CD4-positive, alpha-beta T cell treated with Interleukin-1 beta for 1 hour (primary cell): Measurements from ENCODE around the gene BAIAP2.
A peak's percentile ranks its signal among the peaks of the same experiment; 100 is the strongest.
"Not testable (repeated sequence)": the region's sequence is repeated elsewhere in the genome, so short reads cannot be mapped to it uniquely, and the experiment has no call there.

Source experiments
- DNase-seq, 2 donors: peaks; one replicate each; pipeline ENCODE4 v3.0.0-alpha.2; 2020 to 2022

BAIAP2 gene

DNA sequence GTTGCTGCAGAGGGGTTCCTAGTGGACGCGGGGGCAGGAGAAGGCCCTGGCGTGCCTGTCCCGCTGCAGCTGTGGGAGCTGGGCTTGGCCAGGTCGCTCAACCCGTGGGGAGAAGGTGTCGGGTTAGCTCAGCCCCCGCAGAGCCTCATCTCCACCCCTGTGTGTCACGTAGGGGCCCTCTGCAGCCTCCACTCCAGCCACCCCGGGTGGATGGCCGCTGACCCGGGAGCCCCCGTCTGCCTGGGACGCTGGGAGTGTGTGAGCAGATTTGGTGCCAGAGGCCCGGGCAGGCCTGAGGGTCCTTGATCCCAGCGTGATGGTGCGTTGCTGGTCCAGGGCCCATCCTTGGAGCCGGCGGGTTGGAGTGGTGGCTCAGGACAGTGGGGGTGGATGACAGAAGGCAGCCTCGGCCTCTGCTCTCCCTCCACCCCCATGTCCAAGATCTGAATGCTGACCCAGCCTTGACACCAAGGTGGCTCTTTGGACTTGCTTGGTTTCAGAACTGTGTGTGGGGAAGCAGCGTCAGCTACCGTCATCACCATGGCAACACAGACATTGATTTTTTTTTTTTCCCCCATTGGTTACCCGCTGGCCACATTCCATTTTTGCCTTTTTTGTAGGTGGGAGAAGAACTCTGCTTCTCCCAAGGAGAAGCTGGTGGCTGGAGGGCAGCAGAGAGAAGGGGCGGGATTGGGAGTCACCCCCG is 35.7 kb downstream of the BAIAP2 start:
- no peak for DNase-seq

GRCh38 chr17:81071761-81072741 is 37.1 kb downstream of the BAIAP2 start:
- DNase-seq = no peak

- DNase-seq = no peak
Measured at GRCh38 chr17:81073967-81074839, 39.3 kb downstream of the BAIAP2 start.

GRCh38 chr17:81074875-81075274 is 39.9 kb downstream of the BAIAP2 start:
- no peak for DNase-seq

DNA sequence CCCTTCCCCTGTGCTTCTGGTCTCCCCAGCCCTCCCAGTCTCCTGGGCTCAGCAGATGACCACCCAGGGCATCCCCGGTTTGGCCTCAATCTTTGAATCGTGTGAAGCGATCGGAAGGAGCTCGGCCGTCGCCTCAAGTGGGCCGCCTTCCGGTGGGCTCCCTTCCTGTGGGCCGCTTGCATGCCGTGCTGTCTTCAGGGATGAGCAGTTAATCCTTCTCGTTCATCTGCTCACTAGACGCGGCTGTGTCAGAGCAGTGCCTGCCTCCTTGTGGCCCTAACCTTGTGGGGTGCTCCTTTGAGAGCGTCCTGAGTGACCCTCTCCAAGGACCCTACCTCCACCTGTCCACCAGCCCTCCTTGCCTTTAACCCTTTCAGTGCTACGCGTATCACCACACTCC is 40.4 kb downstream of the BAIAP2 start:
- no peak for DNase-seq

DNA sequence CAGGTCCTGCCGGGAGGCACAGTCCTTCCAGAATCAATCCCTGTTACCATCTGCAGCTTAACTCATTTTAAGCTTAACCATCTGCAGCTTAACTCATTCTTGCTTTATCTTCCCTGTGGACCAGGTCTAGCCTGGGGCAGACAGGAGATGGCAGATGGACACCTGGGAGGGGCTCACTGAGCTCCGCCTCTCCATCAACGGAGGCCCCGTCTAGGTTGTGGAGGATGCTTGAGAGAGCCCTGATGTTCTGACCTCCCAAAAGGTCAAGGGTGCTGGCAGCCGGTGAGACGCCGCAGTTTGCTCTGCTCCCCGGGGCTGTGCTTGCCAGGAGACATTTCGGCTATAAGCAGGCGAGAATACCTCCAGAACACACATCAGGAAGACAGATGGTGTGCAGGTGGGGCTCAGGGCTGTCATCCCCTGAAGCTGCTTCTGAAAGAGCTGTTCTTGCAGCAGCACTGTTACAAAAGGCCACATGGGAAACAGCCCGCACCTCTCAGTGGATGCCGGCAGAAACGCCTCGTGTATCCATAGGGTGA is 41.3 kb downstream of the BAIAP2 start:
- no peak for DNase-seq

- DNase-seq = not testable (repeated sequence)
Measured at GRCh38 chr17:81078026-81078913, 43.3 kb downstream of the BAIAP2 start.

DNA sequence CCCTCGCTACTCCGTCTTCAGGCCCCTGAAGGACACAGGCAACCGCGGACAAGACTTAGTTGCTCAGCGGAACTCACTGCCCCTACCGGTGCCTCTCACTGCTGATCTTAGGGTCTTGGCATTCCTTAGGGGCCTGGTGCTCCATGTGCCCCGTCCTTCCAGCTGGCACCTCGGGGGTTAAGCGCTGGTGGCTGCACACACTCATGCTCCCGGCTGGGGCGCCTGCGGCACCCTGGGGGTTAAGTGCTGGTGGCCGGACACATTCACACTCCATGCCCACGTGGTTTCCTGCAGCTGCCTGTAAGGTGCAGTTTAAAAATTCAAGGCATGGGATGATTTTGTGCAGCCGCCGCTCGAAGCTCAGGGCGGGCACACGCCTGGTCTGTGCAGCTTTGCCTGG is 45.1 kb downstream of the BAIAP2 start:
- DNase-seq = no peak

DNA sequence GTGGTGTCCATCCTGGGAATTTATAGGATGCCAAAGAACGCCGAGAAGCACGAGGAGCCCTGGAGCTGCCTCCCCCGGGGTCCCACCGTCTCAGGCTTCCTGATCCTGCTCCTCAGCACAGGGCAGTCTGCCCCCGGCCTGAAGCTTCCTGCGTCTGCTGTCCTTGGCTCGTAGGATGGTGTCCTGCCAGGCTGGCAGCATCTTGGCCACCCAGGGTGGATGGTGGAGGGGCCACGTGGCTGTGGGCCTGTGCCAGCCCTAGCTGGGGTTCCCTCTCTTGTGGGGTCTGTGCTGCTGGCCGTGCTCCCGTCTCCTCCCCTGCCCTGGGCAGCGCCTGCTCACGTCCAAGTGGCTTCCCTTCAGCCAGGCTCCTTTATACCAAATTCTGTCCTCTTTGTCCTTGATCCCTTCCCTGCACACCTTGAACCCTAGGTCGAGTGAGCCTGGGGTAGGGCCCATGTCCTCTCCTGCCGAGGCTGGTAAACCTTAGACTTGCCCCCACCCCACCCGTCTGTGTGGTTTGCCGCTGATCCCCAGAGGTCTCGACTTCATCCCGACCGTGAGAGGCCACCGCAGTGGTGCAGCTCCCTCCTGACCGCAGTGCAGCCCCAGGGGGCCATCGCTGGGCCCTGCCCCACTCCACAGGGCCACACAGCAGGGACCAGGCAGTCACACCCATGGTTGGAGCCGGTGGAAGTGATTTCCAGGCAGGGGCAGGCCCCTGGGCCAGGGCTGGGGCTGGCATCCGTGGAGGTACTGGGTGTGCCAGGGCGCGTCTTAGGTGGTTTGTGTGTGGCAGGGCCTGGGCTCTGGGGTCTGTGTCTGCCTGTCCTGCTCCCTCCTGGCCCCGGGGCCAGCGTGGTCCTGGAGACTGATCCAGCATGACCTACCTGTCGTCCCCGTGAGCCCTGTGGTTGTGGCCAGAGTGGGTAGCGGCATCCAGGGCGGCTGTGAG is 46.5 kb downstream of the BAIAP2 start:
- DNase-seq = no peak

DNA sequence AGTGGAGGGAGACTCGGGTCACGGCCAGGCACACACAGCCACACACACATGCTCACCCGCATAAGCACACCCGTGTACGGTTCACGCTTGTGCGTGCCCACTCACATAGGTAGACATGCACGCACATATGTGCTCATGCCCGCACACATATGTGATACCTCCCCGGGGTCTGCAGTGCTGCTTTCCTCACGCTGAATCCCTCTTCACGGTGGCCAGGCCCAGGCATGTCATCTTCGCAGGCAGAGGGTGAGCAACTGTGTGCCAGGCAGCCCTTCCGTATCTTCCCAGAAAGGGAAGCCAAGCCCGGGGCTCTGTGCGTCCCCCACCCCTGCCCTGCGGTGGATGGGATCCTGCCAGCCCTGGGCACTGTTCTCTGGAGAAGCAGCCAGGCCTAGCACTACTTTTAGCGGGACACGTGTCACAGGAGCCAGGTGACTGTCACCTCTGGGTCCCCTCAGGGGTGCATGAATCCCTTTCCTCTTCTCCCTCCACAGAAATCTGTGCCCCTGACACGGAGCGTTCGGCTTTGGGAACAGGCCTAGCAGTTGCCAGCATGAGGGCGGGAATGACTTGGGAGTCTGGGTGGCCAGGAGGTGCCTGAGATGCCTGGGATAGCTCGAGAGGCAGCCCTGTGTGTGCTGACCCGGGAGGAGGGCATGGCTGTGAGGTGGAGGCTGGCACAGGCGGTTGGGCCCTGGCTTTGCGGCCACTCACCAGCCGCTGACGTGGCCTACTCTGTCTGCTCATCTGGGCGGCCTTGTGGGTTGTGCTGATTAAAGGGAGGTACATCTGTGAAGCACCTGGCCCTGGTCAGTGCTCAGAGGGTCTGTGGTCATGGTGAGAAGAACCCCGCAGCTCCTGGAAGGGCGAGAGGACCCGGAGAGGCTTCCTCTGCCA is 47.5 kb downstream of the BAIAP2 start:
- no peak for DNase-seq

GRCh38 chr17:81083125-81083765 is 48.3 kb downstream of the BAIAP2 start:
- no peak for DNase-seq

DNA sequence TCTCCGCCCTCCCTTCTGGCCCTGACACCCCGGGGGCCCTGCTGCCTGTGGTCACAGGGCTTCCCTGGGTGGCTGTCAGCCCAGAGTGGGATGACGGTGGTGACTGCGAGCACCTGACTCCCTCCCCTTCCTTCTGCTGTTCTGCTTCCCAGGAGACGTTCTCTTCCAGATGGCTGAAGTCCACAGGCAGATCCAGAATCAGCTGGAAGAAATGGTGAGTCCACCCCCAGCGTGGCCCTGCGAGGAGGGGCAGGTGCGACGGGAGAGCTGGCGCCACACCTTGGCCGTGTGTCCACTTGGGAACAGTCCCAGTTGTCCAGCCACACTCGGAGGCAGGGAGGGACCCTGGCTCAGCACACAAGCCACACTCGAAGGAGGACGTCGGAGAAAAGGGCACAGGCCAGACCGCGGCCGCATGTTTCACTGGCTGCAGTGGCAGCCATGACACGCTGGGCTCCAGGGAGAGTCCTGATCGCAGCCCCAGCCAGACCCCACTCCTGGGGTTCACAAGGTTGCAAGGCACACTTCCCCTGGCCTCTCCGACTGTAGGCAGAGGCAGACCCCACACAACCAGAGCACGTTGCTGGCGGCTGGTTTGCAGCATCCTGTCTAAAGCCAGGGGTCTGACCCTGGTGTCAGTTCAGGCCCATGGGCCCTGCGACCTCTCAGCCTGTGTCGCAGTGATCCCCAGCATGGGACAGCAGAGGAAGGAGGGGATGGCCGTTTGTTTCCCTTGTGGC is 49.9 kb downstream of the BAIAP2 start:
- no peak for DNase-seq

DNA sequence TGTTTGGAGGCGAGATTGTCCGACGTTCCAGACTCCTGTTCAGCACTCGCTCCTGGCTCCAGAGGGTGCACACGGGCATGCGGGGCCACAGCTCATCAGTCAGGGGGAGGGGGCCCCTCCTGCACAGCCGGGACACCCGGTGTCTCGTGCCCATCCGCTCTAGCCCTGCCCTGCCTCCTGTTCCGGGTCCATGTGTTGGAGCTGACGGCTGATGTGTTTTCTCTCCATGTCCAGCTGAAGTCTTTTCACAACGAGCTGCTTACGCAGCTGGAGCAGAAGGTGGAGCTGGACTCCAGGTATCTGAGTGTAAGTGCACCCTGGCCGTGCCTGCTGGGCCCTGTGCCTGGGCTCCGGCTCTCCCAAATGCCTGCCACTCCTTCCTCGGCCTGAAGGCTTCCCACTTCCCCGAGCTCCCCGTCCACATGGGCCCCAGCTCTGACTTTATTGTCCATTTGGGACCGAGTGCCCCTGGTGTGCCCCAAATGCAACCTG is 50.5 kb downstream of the BAIAP2 start:
- no peak for DNase-seq

DNA sequence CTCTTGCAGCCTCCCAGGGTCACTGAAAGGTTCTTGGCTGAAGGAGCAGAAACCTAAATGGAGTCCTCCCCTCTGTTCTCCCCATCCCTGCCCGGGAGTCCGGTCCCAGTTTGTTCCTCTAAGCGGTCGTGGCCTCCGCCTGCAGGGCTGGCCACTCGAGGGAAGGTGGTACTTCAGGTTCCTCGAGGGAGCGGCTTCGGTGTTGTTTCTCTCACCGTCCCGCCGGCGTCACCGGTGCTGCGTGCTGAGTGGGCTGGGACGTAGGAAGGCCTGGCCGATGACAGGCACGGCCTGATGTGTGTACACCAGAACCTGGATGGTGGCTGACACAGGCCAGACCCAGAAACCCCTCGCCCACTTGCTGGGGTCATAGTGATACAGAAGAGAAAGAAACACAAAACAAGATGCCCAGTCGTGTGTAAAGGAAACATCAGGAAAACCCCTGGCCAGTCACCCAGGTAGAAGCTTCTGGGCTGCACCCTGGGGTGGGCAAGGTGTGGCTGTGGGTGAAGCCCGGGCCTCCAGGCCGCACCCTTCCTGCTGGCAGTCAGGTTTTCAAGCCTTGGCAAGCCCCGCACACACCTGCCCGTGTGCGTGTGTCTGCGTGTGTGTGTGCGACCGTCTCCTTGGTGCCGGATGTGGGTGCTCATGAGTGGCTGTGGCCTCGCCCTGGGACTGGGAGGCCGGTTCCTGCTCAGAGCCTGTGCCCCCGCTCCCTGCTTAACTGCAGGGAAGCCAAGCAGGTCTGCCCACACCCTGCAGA is 52.0 kb downstream of the BAIAP2 start:
- peak; percentile 4 to 12 for DNase-seq

DNA sequence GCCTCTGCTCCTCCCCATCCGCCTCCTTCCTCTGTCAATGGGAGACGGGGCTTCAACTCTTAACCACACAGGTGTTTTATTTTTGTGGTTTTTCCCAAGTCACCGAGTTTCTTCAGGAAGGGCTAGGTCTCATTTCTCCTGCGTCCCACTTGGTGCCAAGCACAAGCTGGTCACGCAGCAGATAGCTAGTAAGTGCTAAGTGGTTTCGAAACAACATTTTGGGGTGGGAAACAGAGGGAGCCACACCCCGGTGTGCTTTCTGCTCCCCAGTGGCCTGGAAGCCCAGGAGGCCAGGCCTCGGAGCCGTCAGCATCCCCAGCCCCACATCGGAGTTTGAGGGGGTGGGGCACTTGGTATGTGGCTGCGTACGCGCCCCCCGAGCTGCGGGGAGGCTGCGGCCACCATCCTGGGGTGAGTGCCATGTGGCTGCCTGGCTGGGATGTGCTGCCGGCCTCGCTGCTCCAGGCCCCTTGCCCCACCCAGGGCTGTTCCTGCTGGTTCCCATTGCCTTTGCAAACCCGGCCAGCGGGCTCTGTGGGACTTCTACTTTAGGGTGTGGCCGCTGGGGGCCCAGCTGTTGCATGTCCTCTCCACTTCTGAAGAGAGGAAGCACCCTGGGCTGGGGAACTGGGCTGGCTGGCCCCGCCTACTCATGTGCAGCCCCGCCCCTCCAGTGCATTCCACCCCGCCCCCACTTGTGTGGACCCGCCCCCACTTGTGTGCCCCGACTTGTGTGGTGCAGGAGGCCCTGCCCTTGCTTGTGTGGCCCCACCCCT is 55.6 kb downstream of the BAIAP2 start:
- DNase-seq = peak; percentile 54 to 69

DNA sequence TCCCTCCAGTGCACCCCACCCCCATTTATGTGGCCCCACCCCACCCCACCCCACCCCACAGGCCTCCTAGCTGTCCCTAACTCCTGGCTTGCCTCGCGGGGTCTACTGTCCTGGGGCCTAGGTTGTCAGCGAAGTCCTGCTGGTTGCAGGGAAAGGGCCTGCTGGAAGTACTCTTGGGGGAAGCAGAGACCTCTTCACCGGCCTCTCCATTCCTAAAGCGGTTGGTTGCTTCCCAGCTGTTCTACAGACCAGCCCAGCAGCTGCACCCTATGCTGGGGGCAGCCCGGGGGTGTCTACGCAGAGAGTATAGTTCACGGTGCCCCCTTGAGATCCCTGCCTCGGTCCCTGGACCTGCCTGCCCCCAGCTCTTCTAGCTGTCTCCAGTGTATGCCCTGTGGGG is 56.2 kb downstream of the BAIAP2 start:
- DNase-seq = no peak
